Coronary artery (tissue), 2 donors: ENCODE data around the gene PBX1.

Experiments
- DNase-seq: peaks from one replicate; pipeline ENCODE4 v3.0.0-alpha.2; 2017; ENCODE audit warnings: low spot score
- H3K27ac ChIP-seq, 2 donors: fragments of 200-600 bp; sonication (generic); one replicate each; pipeline ENCODE4 v1.5.1; 2016 to 2019
- H3K4me3 ChIP-seq: fragments of 200-600 bp; sonication (generic); 2 replicates; pipeline ENCODE4 v1.5.1; 2016; ENCODE audit warnings: mild to moderate bottlenecking, moderate library complexity
- CTCF ChIP-seq: fragments of 200-600 bp; sonication (generic); IDR thresholded peaks from one replicate; pipeline ENCODE4 v1.5.1; 2019; ENCODE audit warnings: antibody characterized with exemption

The PBX1 gene

DNA sequence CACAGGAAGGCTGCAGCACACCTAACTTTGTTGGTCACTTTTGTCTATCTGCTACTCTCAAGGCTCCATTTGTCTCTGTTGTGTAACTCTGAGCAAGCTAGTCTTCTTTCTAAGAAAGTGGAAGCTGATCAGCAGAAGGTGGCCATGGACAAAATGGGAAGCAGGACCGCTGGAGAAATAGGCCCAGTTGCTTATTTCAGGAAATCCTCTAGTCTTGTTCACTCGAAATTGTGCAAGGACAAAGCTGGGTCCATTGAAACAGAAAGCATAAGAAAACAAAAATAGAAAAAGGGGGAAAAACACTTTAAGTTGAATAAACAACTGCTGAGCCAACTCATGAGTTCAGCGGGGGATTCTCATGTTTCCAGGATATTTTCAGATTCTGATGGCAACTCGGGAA, 150.1 kb downstream of the PBX1 start:
- Histone ChIP-seq H3K4me3 (no peak overlapping the region), H3K27ac (no peak overlapping the region)
- TF ChIP-seq CTCF, result no peak
- no peak for DNase-seq

- DNase-seq, result no peak
- no peak for TF ChIP-seq CTCF
- no peak overlapping the region for H3K27ac ChIP-seq
These were observed 150.7 kb downstream of the PBX1 start for GRCh38 chr1:164709541-164710278.

GRCh38 chr1:164712131-164713036, 153.4 kb downstream of the PBX1 start:
- no peak for TF ChIP-seq CTCF
- Histone ChIP-seq H3K27ac (peak overlapping the region; percentile 55 to 56), H3K4me3 (peak overlapping the region; percentile 36)
- no peak for DNase-seq

More at GRCh38 chr1:164709541-164710278, 150.7 kb downstream of the PBX1 start:
- no peak overlapping the region for H3K4me3 ChIP-seq

DNA sequence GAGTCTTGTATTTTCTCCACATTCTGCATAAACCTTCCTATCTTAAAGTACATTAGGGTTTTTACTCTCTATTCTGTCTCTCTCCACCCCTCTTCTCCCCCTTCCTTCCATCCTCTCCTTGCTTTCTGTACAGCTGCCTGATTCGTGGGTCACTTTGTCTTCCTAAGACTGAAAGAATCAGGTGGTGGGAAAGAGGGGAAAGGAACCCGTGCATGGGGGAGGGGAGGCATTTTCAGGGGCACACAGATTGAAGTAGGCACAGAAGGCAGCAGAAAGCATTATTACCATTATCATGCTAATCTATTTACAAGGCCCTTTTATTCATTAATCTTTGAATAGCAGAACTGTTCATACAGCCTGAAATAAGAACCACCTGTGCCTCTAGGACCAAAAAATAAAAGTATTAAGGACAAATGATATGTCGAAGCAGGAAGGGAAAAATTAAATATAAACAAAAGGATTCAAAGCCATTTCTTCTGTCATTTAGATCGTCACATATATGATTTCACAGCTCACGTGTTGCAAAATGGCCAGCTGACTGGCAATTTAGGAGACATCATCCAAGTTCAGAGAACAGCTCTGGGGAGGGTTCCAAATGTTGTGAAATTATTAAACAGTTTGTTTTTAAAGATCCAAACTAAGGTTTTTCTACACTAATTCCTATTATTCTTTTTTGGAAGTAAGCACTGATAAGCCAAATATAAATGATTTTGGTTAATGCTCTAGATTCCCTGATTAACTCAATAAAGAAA, 154.6 kb downstream of the PBX1 start:
- DNase-seq, result no peak
- no peak overlapping the region for H3K4me3 ChIP-seq
- H3K27ac ChIP-seq, result peak overlapping the region; percentile 6 to 55
- no peak for TF ChIP-seq CTCF

GRCh38 chr1:164716992-164717703, 158.2 kb downstream of the PBX1 start:
- TF ChIP-seq CTCF, result no peak
- DNase-seq, result no peak
- Histone ChIP-seq H3K27ac (no peak overlapping the region), H3K4me3 (no peak overlapping the region)

- DNase-seq, result no peak
- Histone ChIP-seq H3K27ac (peak overlapping the region in 1 of 2 donors; percentile 28), H3K4me3 (no peak overlapping the region)
- TF ChIP-seq CTCF, result no peak
These were observed 159.8 kb downstream of the PBX1 start for GRCh38 chr1:164718821-164719220.
